ENCODE results near the gene ZNF674.
"Not testable (repeated sequence)": the region's sequence is repeated elsewhere in the genome, so short reads cannot be mapped to it uniquely, and the experiment has no call there.

ZNF674 gene

GRCh38 chrX:46549914-46550313 is 4.7 kb upstream of the ZNF674 start:
- Mint-ChIP-seq H3K4me1 (no peaks in the 10 kb centered on the region), H3K27me3 (ENCODE audit: low read depth) (no peaks in the 10 kb centered on the region), H3K9me3 (peaks cover 16% of the 10 kb centered on the region), H3K27ac (no peak overlapping the region), H3K4me3 (no peak overlapping the region), H3K36me3 (ENCODE audit: low read depth) (peaks cover 22% of the 10 kb centered on the region)
- TF ChIP-seq CTCF (IDR thresholded peaks at IDR 0.05; ENCODE audit: unreplicated experiment in 3 of 3): no peak

DNA sequence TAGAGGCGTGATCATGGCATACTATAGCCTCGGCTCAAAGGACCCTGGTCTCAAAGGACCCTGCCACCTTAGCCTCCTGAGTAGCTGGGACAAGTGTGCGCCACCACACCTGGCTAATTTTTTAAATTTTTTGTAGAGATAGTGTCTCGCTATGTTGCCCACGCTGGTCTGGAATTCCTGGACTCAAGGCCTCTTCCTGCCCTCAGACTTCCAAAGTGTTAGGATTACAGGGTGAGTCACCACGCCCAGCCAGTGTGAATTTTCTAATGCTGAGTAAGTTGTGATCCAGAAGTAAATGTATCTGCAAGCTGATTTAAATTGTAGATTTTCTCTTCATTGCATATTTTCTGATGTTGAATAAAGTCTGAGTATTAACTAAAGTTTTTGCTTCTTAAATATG is 2.6 kb upstream of the ZNF674 start:
- no peak for TF ChIP-seq CTCF (IDR thresholded peaks at IDR 0.05; ENCODE audit: unreplicated experiment in 3 of 3)
- H3K9me3 Mint-ChIP-seq: peaks cover 16% of the 10 kb centered on the region
- peak overlapping the region; percentile 11 to 30 (median 30) for H3K4me3 Mint-ChIP-seq
- no peaks in the 10 kb centered on the region for H3K27me3 Mint-ChIP-seq (ENCODE audit: low read depth)
- H3K27ac Mint-ChIP-seq: no peak overlapping the region
- H3K36me3 Mint-ChIP-seq (ENCODE audit: low read depth): peaks cover 19% of the 10 kb centered on the region
- H3K4me1 Mint-ChIP-seq: no peaks in the 10 kb centered on the region

DNA sequence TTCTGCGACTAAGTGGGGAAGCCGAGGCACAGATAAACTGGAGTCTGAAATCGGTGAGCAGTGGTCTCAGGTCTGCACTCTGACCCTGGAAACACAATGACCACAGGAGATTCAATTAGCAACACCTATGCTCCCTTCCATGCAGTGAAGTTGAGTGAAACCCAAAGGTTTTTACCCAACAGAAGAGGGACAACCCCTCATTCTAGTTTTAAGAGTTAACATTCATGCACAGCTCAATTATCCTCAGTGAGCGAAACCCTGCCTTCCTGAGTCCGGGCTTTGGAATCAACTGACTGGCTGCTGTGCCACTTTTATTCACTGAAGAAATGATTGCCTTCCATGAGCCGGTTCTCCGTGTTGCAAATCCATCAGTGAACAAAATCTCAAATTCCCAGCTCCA is 694 bp downstream of the ZNF674 start:
- Mint-ChIP-seq H3K36me3 (ENCODE audit: low read depth) (peaks cover 13% of the 10 kb centered on the region), H3K4me3 (peak overlapping the region; percentile 94 to 96 (median 95)), H3K27ac (peak overlapping the region in 2 of 3 experiments; percentile 78 to 92)
- not testable (repeated sequence) for H3K9me3 Mint-ChIP-seq; H3K4me1 Mint-ChIP-seq; H3K27me3 Mint-ChIP-seq (ENCODE audit: low read depth)

GRCh38 chrX:46543441-46543840 is 1.8 kb downstream of the ZNF674 start:
- Mint-ChIP-seq H3K4me1 (no peaks in the 10 kb centered on the region), H3K27me3 (ENCODE audit: low read depth) (no peaks in the 10 kb centered on the region), H3K27ac (no peak overlapping the region), H3K36me3 (ENCODE audit: low read depth) (peaks cover 6% of the 10 kb centered on the region), H3K9me3 (peaks cover 6% of the 10 kb centered on the region), H3K4me3 (peak overlapping the region in 2 of 3 experiments; percentile 41 to 59)
- TF ChIP-seq CTCF (IDR thresholded peaks at IDR 0.05; ENCODE audit: unreplicated experiment in 3 of 3): no peak

DNA sequence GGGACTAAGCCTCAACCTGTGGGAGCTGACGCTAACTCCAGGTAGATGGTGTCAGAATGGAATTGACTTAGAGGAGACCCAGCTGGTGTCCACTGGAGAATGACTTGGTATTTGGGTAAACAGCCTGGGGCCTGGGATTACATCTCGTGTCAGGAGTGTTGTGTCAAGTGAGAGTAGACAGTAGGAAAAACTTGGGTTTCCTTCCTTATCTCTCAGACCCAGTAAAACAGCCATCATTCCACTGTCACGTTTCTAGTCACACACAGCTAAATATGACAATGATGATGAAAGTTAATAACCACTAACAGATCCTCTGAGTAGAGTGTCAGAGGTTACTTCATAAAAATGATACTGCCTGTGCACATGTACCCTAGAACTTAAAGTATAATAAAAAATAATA is 13.8 kb downstream of the ZNF674 start:
- no peak for TF ChIP-seq CTCF (IDR thresholded peaks at IDR 0.05; ENCODE audit: unreplicated experiment in 3 of 3)
- H3K4me1 Mint-ChIP-seq: no peaks in the 10 kb centered on the region
- peaks cover 9% of the 10 kb centered on the region for H3K9me3 Mint-ChIP-seq
- H3K27ac Mint-ChIP-seq: no peak overlapping the region
- no peak overlapping the region for H3K4me3 Mint-ChIP-seq
- H3K27me3 Mint-ChIP-seq (ENCODE audit: low read depth): no peaks in the 10 kb centered on the region
- peaks cover 9% of the 10 kb centered on the region for H3K36me3 Mint-ChIP-seq (ENCODE audit: low read depth)

GRCh38 chrX:46530404-46530908 is 14.8 kb downstream of the ZNF674 start:
- not testable (repeated sequence) for H3K27me3 Mint-ChIP-seq (ENCODE audit: low read depth); H3K4me1 Mint-ChIP-seq; H3K4me3 Mint-ChIP-seq; H3K27ac Mint-ChIP-seq; H3K36me3 Mint-ChIP-seq (ENCODE audit: low read depth); H3K9me3 Mint-ChIP-seq

DNA sequence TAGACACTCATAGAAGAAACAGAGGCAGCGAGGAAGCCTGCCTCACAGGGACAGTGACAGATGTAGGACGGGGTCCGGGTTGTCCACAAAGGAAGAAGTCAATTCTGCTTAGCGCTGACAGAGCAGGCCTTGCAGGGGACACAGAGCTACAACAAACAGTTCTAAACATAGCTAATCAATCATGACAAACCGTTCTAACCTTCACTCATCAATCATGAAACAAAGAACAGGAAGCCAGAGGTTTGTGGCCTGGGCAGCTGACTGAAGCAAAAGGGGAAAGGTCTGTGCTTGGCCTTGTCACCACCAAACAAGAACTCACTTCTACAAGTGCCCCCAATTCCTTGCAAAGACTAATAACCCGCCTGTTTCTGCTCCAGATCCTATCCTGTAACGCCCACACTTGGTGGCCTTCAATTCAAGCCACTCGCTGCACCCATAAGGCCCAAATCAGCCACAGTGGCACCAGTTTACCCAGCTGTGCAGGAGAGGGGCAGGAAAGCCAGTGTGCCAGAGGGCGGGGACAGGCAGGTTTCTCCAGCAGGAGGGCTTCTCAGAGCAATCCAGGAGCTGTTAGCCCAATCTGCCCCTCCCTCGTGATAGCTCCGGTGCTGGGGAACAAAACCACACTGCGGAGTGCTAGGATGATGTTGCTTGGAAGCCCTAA is 15.3 kb downstream of the ZNF674 start:
- not testable (repeated sequence) for H3K4me3 Mint-ChIP-seq; H3K36me3 Mint-ChIP-seq (ENCODE audit: low read depth); H3K9me3 Mint-ChIP-seq; H3K4me1 Mint-ChIP-seq; H3K27ac Mint-ChIP-seq; H3K27me3 Mint-ChIP-seq (ENCODE audit: low read depth)

DNA sequence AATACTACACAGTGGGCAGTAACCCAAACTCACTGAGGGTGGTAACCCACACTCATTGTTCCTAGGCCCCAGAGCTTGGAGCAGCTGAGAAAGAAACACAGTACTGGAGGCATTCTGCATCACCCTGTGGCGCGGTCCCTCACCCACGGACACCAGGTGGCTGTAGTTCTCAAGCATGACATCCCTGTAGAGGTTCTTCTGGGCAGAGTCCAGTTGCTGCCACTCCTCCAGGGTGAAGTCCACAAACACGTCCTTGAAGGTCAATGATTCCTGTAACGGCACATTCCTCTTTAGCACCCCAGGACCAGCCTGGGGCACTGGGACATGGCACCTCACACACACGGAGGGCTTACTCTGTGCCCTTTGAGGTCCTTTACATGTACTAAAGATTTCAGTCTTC is 16.6 kb downstream of the ZNF674 start:
- not testable (repeated sequence) for H3K36me3 Mint-ChIP-seq (ENCODE audit: low read depth); H3K9me3 Mint-ChIP-seq; H3K27ac Mint-ChIP-seq; H3K27me3 Mint-ChIP-seq (ENCODE audit: low read depth); H3K4me3 Mint-ChIP-seq; H3K4me1 Mint-ChIP-seq

Measured in nephron (organoid).